NOMO-1 treated with DMSO at 0.1 percent for 48 hours (cell line): ENCODE measurements around the gene IFIT5.
"Not testable (repeated sequence)": the region's sequence is repeated elsewhere in the genome, so short reads cannot be mapped to it uniquely, and the experiment has no call there.

Experiments
- DNase-seq: peaks from one replicate; lab custom pipeline; 2025; ENCODE audit not compliant: unreplicated experiment; lab: John Stamatoyannopoulos, UW

IFIT5 gene

DNA sequence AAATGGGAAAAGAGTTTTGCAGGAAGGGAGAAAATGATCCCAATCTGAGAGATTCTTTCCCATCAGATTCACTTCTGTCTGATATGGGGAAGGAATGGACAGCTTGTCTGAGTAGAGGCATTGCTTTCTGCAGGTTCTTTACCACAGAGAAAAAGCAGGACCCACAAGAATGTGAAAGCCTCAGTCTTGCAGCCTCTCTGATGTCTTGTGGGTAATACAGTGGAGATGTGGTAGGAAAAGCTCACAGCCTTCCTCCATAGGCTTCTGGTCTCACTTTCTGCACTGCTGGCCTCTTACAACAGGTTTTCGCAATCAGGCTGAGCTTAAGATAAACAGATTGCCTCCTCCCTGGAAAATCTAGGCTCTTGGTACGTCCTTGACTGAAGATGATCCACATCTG, 21.4 kb upstream of the IFIT5 start:
- DNase-seq = peak; percentile 43

DNA sequence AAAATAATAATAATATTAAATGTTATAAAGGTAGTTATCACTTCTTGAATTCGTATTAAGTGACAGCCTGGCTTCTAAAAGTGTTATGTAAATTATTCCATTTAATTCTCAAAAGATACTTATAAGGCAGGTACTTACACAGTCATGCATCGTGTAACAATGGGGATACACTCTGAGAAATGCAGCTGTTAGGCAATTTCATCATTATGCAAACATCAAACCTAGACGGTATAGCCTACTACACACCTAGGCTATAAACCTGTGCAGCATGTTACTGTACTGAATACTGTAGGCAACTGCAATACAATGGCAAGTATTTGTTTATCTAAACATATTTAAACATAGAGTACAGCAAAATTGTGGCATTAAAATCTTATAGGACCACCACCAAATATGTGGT, 20.5 kb upstream of the IFIT5 start:
- DNase-seq = no peak

DNA sequence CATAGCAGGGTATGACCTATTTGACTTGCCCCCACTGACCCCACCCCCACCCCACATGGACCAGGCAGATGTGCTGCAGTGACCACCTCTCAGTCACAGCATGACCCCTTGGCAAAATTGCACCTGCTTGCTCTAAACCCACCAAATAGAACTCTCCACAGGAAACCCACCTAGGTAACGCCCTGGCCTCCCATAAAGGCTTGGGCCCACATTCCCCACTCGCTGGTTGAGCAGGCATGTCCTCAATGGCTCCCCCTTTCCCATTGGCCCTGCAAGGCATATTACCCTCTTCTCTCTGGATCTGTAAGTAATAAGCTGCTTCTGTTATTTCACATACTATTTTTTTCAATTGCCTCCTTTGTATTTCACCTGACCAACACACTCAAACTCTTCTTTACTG, 19.2 kb upstream of the IFIT5 start:
- no peak for DNase-seq

DNA sequence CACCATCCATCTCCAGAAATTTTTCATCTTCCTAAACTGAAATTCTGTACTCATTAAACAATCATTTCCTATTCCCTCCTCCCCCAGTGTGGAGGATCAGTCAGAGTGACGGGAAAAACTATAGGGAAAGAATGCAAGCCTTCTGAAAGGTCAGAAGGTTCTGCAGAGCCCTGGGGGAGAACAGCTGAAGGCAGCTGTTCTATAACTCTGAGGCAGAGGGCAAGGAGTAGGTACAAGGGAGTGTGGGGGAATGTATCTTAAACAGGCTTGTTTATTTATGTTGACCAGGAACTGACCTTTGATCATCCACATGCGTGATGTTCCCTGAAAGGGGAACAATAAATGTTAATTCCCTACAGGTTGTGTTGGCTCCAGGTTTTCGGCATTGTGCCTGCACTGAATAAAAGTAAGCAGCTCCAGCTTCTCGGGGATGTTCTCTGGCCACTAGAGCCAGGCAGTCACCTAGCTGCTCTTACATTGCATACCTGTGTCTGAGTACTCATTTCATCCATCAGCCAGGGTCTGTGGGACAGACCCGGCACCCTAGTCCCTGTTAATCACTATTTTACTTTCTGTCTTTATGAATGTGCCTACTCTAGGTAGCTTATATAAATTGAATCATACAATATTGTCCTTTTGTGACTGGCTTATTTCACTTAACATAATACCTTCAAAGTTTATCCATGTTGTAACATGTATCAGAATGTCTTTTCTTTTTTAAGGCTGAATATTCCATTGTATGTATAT, 16.2 kb upstream of the IFIT5 start:
- DNase-seq = no peak

DNA sequence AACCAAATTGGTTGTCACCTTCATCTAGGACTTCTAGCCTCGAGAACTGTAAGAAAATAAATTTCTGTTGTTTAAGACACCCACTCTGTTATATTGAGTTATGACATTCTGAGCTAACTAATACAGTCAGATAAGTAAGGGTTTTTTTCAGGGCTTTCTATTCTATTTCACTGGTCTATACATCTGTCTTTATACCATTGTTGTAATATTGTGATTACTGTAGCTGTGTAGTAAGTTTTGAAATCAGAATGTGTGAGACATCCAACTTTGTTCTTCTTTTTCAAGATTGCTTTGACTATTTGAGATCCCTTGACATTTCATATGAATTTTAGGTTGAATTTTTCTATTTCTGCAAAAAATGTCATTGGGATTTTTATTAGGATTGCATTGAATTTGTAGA, 14.4 kb upstream of the IFIT5 start:
- DNase-seq = no peak

DNA sequence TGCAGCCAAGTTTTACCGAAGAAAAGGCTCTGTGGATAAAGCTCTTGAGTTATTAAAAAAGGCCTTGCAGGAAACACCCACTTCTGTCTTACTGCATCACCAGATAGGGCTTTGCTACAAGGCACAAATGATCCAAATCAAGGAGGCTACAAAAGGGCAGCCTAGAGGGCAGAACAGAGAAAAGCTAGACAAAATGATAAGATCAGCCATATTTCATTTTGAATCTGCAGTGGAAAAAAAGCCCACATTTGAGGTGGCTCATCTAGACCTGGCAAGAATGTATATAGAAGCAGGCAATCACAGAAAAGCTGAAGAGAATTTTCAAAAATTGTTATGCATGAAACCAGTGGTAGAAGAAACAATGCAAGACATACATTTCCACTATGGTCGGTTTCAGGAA, 11.3 kb upstream of the IFIT5 start:
- DNase-seq = no peak

DNA sequence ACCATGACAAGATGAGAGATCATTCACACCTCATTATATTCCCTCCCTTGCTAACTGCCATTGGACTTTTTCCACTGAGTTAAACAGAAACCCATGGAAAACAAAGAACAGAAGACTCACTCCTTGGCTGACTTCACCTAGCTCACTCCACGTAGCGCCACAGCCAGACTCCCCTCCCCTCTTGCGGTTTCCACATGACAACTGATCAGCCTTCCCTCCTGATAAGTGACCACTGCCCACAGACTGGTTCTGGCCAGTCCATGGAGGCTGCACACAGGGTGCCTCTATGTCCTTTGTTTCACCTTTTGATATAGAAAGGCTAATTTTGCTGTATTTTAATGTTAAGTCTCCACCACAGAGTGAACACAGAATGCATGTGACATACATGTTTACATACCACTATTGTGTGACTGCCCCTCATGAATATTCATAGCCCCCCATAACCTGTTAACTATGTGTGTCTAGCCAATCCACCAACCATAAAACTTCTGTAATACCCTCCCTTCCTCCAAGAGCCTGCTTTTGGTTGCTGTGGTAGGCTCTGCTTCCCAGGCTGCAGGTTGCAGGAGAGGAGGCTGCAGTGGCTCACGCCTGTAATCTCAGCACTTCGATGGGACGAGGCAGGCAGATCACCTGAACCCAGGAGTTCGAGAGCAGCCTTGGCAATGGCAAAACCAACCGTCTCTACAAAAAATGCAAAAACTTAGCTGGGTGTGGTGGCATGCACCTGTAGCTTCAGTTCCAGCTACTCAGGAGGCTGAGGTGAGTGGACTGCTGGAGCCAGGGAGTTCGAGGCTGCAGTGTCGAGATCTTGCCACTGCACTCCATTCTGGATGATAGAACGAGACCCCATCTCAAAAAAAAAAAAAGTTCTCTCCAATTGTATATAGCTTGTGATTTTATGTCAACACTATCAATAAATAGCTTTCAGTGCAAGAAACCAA, 10.0 kb upstream of the IFIT5 start:
- no peak for DNase-seq

DNA sequence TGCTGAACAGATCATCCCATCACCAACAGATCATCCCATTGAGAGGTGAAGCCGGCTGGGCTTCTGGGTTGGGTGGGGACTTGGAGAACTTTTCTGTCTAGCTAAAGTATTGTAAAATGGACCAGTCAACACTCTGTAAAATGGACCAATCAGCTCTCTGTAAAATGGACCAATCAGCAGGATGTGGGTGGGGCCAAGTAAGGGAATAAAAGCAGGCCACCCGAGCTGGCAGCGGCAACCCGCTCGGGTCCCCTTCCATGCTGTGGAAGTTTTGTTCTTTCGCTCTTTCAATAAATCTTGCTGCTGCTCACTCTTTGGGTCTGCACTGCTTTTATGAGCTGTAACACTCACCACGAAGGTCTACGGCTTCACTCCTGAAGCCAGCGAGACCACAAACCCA, 8.2 kb upstream of the IFIT5 start:
- not testable (repeated sequence) for DNase-seq

DNA sequence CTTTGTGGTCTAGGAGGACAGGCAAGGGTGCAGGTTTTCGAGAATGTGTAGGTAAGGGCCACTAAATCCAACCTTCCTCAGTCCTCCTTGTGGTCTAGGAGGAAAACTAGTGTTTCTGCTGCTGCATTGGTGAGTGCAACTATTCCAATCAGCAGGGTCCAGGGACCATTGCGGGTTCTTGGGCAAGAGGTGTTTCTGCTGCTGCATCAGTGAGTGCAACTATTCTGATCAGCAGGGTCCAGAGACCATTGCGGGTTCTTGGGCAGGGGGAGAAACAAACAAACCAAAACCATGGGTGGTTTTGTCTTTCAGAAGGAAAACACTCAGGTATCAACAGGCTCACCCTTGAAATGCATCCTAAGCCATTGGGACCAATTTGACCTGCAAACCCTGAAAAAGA, 6.6 kb upstream of the IFIT5 start:
- not testable (repeated sequence) for DNase-seq

DNA sequence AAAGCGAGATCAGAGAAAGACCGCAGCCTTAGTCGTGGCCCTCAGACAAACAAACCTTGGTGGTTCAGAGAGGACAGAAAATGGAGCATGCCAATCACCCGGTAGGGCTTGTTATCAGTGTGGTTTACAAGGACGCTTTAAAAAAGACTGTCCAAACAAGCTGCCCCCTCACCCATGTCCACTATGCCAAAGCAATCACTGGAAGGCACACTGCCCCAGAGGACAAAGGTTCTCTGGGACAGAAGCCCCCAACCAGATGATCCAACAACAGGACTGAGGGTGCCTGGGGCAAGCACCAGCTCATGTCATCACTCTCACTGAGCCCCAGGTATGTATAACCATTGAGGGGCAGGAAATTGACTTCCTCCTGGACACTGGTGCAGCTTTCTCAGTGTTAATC, 5.1 kb upstream of the IFIT5 start:
- DNase-seq = not testable (repeated sequence)

DNA sequence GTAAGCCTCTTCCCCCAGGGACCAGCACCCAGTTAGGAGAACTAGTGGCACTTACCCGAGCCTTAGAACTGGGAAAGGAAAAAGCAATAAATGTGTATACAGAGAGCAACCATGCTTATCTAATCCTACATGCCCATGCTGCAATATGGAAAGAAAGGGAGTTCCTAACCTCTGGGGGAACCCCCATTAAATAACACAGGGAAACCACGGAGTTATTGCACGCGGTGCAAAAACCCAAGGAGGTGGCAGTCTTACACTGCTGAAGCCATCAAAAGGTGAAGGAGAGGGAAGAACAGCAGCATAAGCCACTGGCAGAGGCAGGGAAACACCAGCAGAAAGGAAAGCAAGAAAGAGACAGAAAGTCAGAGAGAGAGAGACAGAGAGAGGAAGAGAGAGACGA, 3.8 kb upstream of the IFIT5 start:
- not testable (repeated sequence) for DNase-seq

DNA sequence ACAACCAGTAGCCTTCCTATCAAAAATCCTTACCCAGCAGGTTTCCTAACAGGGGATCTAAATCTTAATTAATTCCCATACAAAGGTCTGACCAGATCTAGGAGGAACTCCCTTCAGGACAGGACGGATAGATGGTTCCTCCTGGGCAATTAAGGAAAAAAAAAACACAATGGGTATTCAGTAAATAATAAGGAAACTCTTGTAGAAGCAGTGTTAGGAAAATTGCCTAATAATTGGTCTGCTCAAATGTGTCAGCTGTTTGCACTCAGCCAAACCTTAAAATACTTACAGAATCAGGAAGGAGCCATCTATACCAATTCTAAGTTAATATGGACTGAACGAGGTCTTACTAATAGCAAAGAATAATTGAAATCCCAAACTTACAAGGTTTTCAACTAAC, 3.2 kb upstream of the IFIT5 start:
- DNase-seq = not testable (repeated sequence)

DNA sequence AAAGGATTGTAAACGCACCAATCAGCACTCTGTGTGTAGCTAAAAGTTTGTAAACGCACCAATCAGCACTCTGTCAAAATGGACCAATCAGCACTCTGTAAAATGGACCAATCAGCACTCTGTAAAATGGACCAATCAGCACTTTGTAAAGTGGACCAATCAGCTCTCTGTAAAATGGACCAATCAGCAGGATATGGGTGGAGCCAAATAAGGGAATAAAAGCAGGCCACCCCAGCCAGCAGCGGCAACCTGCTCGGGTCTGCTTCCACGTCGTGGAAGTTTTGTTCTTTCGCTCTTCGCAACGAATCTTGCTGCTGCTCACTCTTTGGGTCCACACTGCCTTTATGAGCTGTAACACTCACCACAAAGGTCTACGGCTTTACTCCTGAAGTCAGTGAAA, 2.1 kb upstream of the IFIT5 start:
- DNase-seq = not testable (repeated sequence)

DNA sequence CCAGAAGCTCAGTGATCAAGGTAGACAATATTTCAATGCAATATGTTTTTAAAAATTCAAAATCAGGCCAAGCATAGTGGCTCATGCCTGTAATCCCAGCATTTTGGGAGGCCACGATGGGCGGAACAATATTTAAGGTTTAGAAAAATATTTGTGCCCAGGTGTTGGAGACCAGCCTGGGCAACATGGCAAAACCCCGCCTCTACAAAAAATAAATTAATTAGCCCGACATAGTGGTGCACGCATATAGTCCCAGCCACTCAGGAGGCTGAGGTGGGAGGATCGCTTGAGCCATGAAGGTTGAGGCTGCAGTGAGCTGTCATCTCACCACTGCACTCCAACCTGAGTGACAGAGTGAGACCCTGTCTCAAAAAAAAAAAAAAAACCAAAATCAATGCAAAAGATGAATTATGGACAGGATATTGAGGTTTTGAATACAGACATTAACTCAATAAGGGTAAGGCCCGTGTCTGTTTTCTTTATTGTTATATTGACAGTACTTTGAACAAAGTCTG, 913 bp upstream of the IFIT5 start:
- no peak for DNase-seq

DNA sequence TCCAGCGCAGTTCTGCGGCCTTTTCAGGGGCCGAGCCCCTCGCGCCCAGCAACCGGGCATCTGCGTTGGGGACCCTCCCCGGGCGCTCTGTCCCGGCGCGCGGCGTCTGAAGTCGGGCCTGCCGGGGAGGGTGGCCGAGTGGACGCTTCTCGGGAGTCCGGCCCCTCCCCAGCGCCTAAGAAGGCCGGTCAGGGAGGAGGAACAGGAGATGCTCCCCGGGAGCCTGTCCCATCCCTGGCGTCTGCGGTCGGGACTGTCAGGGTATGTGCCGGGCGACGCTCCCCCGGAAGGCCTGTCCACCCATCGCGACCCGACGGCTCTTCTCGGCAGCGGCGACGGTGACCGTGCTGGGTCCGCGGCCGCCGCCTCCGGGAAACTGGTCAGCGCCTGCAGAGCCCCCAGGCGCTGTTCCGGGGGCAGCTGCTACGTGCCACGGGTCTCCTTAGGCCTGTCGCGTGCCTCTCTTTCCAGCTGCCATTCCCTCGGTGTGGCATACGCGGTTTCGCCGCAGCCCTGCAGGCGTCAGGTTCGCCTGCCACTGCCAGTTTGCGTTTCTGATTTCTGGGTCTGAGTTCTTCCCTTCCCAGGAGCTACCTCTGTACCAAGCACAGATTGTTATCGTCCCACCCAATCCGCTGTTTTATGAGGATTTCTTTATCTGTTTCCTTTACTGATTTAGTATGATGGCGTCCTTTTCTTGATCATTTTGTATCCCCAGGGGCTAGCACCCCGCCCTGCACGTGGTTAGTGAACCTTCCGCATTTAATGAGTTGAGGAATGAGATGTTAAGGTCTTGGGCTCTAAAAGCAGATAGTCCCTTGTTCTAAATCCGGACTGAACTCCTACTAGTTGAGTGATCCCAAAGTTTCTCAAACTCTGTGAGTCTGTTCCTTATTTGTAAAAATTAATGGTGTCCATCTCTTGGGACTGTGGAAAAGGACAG, 782 bp downstream of the IFIT5 start:
- DNase-seq = peak; percentile 22

DNA sequence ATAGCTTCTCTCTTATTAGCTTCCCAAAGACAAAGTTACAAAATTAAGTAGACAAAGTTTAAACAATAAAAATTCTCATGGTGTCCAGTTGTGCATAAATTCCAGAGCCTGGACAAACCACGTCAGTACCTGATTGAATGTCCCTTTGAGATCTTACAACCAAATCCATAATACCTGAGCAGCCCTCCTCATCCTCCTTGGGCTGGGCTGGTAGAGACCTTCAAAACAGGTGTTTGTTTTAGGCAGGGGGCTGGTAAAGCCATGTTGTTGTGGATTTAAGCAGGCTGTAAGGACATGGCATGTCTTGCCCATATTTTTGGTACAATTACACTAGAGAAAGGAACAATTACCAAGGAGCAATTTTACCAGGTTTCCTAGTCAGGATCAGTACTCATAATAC, 2.1 kb downstream of the IFIT5 start:
- no peak for DNase-seq

DNA sequence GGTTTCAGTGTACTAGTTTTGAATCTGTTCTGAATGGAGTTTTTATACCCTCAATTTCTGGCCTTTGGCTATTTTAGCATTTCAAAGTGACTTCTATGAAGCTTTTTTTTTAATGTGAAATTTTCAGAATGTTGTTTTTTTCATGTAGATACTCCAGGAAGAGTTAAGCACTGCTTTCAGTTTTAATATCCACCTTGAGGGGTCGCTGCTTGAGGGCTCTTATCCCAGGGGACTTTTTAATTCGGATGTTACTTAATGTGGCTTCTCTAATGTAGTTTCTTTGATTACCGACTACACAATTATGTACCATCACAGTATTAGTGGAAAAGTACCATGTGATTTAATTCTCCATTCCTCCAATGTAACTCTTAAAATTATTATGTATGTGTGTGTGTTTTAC, 5.2 kb downstream of the IFIT5 start:
- no peak for DNase-seq

DNA sequence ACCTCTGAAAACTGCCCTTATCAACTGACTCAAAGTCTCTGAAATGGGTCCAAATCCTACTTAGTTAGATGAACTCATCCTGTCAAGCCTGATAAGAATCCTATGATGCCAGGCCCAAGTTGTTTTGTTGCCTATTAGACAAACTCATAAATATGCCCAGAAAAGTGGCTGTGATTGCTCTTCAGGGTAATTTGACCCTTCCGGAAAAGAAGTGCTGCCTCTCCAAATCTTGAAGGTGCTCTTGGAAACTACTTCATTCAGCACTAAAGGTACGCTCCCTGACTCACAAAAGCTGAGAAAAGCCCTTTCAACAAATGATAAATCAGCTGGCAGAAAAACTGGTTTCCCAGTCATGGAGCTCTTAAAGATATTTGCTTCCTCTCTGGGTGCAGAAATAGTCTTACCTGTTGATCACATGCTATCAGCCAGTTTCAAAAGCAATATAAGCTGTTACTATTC, 6.7 kb downstream of the IFIT5 start:
- no peak for DNase-seq

DNA sequence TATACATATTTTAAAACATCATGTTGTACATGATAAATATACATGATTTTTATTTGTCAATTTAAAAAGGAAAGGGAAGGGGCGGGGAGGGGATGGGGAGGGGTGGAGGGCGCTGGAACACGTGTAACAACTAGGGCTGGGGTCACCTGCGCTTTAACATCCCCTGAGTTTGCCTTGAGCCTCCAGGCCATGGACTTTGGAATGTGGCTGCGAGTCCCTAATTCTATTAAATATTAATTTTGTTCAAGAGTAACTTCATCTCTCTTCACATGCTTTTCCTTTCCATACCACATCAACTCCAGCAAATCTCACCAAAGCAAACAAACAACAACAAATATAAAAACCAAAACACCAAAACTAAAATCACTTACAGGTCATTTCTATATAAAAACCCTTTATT, 10.6 kb downstream of the IFIT5 start:
- DNase-seq = no peak

DNA sequence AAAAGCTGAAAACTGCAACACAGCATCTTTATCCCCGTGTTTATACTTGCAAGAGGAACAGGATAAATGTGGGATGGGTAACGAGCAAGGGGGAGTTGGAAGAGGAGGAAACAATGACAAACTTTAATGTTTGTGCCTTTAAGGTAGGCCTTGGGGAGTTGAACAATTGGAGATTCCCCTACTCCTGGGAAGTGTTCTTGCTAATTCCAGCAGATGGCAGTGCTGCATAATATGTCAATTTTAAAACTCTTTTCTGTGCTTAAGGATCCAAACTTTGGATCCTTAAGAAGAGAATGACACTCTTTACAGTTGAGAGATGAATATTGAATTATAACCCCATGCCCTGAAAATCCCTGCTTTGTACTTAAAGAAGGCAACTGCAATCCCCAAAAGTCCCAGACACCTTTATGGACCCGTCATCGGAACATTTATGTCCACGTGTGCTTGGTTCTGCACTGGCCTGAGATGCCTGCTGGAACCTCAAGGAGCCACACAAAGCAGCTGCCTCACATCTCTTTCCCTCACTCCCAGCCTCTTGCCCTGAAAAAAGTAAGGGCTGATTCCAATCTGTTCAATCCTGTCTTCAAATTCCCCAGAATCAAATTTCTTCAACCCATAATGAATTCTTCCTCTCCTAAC, 12.0 kb downstream of the IFIT5 start:
- DNase-seq = peak; percentile 39
